CD14-positive monocyte (primary cell): ENCODE data around the gene MRPS14. TPM values are rescaled to one million over a fixed set of nuclear protein-coding genes. Genes with fewer than 3 reads are reported as not detected.

Source experiments
- DNase-seq, 3 donors: peaks; one replicate each; pipeline ENCODE4 v3.0.0-alpha.2; 2011 to 2022
- H2AFZ ChIP-seq: 2 replicates; pipeline ENCODE4 v1.6.0; 2012; ENCODE audit warnings: mild to moderate bottlenecking, low read depth, low read length, inconsistent platforms; ENCODE audit not compliant: insufficient read depth, poor library complexity, severe bottlenecking
- H3K27ac ChIP-seq, 2 donors: 1 replicate in 1 of 2; 2 replicates in 1 of 2; pipeline ENCODE4 v1.5.1; 2012 to 2013; ENCODE audit warnings: low read length in 2 of 2, control low read depth in 1 of 2, inconsistent platforms in 1 of 2, low read depth in 1 of 2, mild to moderate bottlenecking in 1 of 2
- H3K27me3 ChIP-seq, 2 donors: one replicate each; pipeline versions ENCODE4 v1.6.0 to v1.6.1; 2011 to 2013; ENCODE audit warnings: low read length in 2 of 2; ENCODE audit not compliant: control insufficient read depth in 2 of 2, insufficient read depth in 2 of 2
- H3K36me3 ChIP-seq, 2 donors: replicated peaks in 1 of 2; 1 replicate in 1 of 2; 2 replicates in 1 of 2; pipeline versions ENCODE4 v1.5.1 to v1.6.1; 2012 to 2013; ENCODE audit warnings: low read length in 2 of 2, control low read depth in 1 of 2, inconsistent platforms in 1 of 2, mild to moderate bottlenecking in 1 of 2; ENCODE audit not compliant: insufficient read depth in 2 of 2, control insufficient read depth in 1 of 2
- H3K4me1 ChIP-seq, 2 donors: 1 replicate in 1 of 2; 2 replicates in 1 of 2; pipeline versions ENCODE4 v1.5.1 to v1.6.1; 2012 to 2013; ENCODE audit warnings: low read length in 2 of 2, control low read depth in 1 of 2, inconsistent platforms in 1 of 2, mild to moderate bottlenecking in 1 of 2, moderate library complexity in 1 of 2; ENCODE audit not compliant: insufficient read depth in 2 of 2, control insufficient read depth in 1 of 2
- H3K4me2 ChIP-seq: replicated peaks from 2 replicates; pipeline ENCODE3; 2012; ENCODE audit warnings: low read length, moderate library complexity, mild to moderate bottlenecking; ENCODE audit not compliant: poor library complexity, severe bottlenecking; ENCODE audit errors: extremely low read depth
- H3K4me3 ChIP-seq, 3 experiments: fragments of 200-600 bp in 1 of 3; sonication (generic) in 1 of 3; replicated peaks in 1 of 3; 1 replicate in 2 of 3; 2 replicates in 1 of 3; pipeline ENCODE4 v1.5.1; 2011 to 2013; ENCODE audit warnings: low read length in 3 of 3, mild to moderate bottlenecking in 3 of 3, control low read depth in 2 of 3, low read depth in 2 of 3, inconsistent platforms in 1 of 3, moderate library complexity in 1 of 3
- H3K79me2 ChIP-seq: 2 replicates; pipeline ENCODE4 v1.6.0; 2012; ENCODE audit warnings: mild to moderate bottlenecking, control low read depth, inconsistent platforms, low read length, moderate library complexity; ENCODE audit not compliant: insufficient read depth
- H3K9ac ChIP-seq: 2 replicates; pipeline ENCODE4 v1.6.0; 2017; ENCODE audit warnings: low read length, mild to moderate bottlenecking; ENCODE audit not compliant: insufficient read depth, poor library complexity, severe bottlenecking
- H3K9me3 ChIP-seq, 2 donors: replicated peaks in 1 of 2; 1 replicate in 1 of 2; 2 replicates in 1 of 2; pipeline versions ENCODE4 v1.5.1 to v1.6.1; 2012 to 2013; ENCODE audit warnings: low read length in 2 of 2, control low read depth in 1 of 2; ENCODE audit not compliant: control insufficient read depth in 1 of 2, insufficient read depth in 1 of 2
- H4K20me1 ChIP-seq: 2 replicates; pipeline ENCODE4 v1.6.0; 2012; ENCODE audit warnings: mild to moderate bottlenecking, low read length, control low read depth, moderate library complexity; ENCODE audit not compliant: insufficient read depth
- H3K27ac Mint-ChIP-seq, 7 donors: one replicate each; pipeline ENCODE4 v1.8.0; 2020; ENCODE audit warnings: mild to moderate bottlenecking in 7 of 7, mixed read lengths in 7 of 7, moderate library complexity in 6 of 7, inconsistent platforms in 2 of 7
- H3K27me3 Mint-ChIP-seq, 3 donors: one replicate each; pipeline ENCODE4 v1.8.0; 2021 to 2022; ENCODE audit warnings: low read depth in 3 of 3, mild to moderate bottlenecking in 3 of 3, mixed read lengths in 3 of 3, moderate library complexity in 3 of 3, inconsistent platforms in 1 of 3
- H3K36me3 Mint-ChIP-seq, 2 donors: one replicate each; pipeline ENCODE4 v1.8.0; 2020; ENCODE audit warnings: mixed read lengths in 2 of 2, inconsistent platforms in 1 of 2, mild to moderate bottlenecking in 1 of 2
- H3K4me1 Mint-ChIP-seq: one replicate; pipeline ENCODE4 v1.8.0; 2020; ENCODE audit warnings: mild to moderate bottlenecking, mixed read lengths
- H3K4me3 Mint-ChIP-seq, 2 donors: one replicate each; pipeline ENCODE4 v1.8.0; 2020; ENCODE audit warnings: mild to moderate bottlenecking in 2 of 2, mixed read lengths in 2 of 2, moderate library complexity in 1 of 2
- H3K9me3 Mint-ChIP-seq, 7 donors: one replicate each; pipeline ENCODE4 v1.8.0; 2020 to 2022; ENCODE audit warnings: mixed read lengths in 7 of 7, mild to moderate bottlenecking in 6 of 7, moderate library complexity in 6 of 7, inconsistent platforms in 2 of 7
- CTCF ChIP-seq: fragments of 200-600 bp; IDR thresholded peaks from one replicate; pipeline ENCODE4 v1.8.0; 2022; ENCODE audit warnings: antibody characterized with exemption, mild to moderate bottlenecking
- WGBS: methylation state at CpG from one replicate; pipeline ENCODE4 v1.1.5; 2013; ENCODE audit warnings: missing lambda C conversion rate; ENCODE audit not compliant: insufficient coverage; 5-methylcytosine and 5-hydroxymethylcytosine counted together
- intact Hi-C, 2 donors: fragments of 100-400 bp; cut with micrococcal nuclease; formaldehyde crosslinking; loops; one replicate each; pipeline versions ENCODE4 v1.15.0 to v1.15.1; 2023
- polyA plus RNA-seq, 3 donors: library from polyadenylated mRNA; depleted of rRNA in 1 of 3; unstranded in 2 of 3; stranded (reverse) in 1 of 3; fragments of 300-500 nt in 2 of 3; fragments of >200 nt in 1 of 3; fragmentation: Illumina TruSeq in 2 of 3; gene quantifications; 1 replicate in 2 of 3; 2 replicates in 1 of 3; pipeline ENCODE4 v1.2.3, GENCODE V29; 2012 to 2021

The MRPS14 gene
- polyA plus RNA-seq, 3 donors, result 5.4 to 53.2 (median 48.1) TPM

GRCh38 chr1:174968750-174969244 lies 54.4 kb downstream of the MRPS14 start:
- Mint-ChIP-seq H3K36me3 (peaks cover 22 to 30% of the 10 kb centered on the region in 2 donors), H3K27me3 (no peaks in the 10 kb centered on the region), H3K4me1 (peaks cover 68% of the 10 kb centered on the region), H3K27ac (peak overlapping the region; percentile 56 to 93 (median 78)), H3K9me3 (no peaks in the 10 kb centered on the region), H3K4me3 (peak overlapping the region; percentile 32 to 71)
- TF ChIP-seq CTCF, result no peak
- peak overlapping the region; percentile 80 for H3K4me2 ChIP-seq
- 17% methylated on average over 5 of the region's 5 CpGs for WGBS
- peak overlapping the region in 2 of 3 experiments; percentile 22 to 76 for H3K4me3 ChIP-seq
- H3K9me3 ChIP-seq, result no peaks in the 10 kb centered on the region
- H4K20me1 ChIP-seq, result no peaks in the 10 kb centered on the region
- intact Hi-C loops, result no loop called here
- H3K4me1 ChIP-seq, result peaks cover 63 to 85% of the 10 kb centered on the region in 2 donors
- peak overlapping the region in 1 of 2 donors; percentile 89 for H3K27ac ChIP-seq
- H3K36me3 ChIP-seq, result peaks cover 3 to 17% of the 10 kb centered on the region in 2 donors
- peak overlapping the region; percentile 21 for H2AFZ ChIP-seq
- H3K9ac ChIP-seq, result peak overlapping the region; percentile 22
- no peaks in the 10 kb centered on the region for H3K27me3 ChIP-seq
- DNase-seq, result peak in 2 of 3 donors; percentile 16 to 18
- H3K79me2 ChIP-seq, result peaks cover 6% of the 10 kb centered on the region

GRCh38 chr1:174967845-174968705 lies 55.1 kb downstream of the MRPS14 start:
- DNase-seq, result peak in 2 of 3 donors; percentile 14 to 42
- no CpG with 5 or more reads among the region's 4 CpGs for WGBS
- peak overlapping the region; percentile 22 for H3K9ac ChIP-seq

More at GRCh38 chr1:174967845-174968705, 55.1 kb downstream of the MRPS14 start:
- Histone ChIP-seq H3K9me3 (no peaks in the 10 kb centered on the region), H3K4me1 (peaks cover 70 to 92% of the 10 kb centered on the region in 2 donors), H3K36me3 (peaks cover 3 to 11% of the 10 kb centered on the region in 2 donors), H3K4me3 (peak overlapping the region in 2 of 3 experiments; percentile 22 to 76), H2AFZ (peak overlapping the region; percentile 31), H3K4me2 (peak overlapping the region; percentile 80), H4K20me1 (no peaks in the 10 kb centered on the region), H3K27ac (peak overlapping the region; percentile 47 to 89), H3K79me2 (peaks cover 6% of the 10 kb centered on the region), H3K27me3 (no peaks in the 10 kb centered on the region)
- Mint-ChIP-seq H3K27ac (peak overlapping the region; percentile 64 to 93 (median 79)), H3K4me1 (peaks cover 75% of the 10 kb centered on the region), H3K4me3 (peak overlapping the region; percentile 20 to 71), H3K9me3 (no peaks in the 10 kb centered on the region), H3K36me3 (peaks cover 20 to 23% of the 10 kb centered on the region in 2 donors), H3K27me3 (no peaks in the 10 kb centered on the region)
- TF ChIP-seq CTCF, result no peak
- intact Hi-C loops, result no loop called here
